ENCODE results near the gene HARS1. TPM values are rescaled to one million over a fixed set of nuclear protein-coding genes. Genes with fewer than 3 reads are reported as not detected.
A peak's percentile ranks its signal among the peaks of the same experiment; 100 is the strongest.

The HARS1 gene
- total and polyA plus RNA-seq, 2 of the 13 experiments (the other 11 are each of a cell fraction or from before 2014, with no cell fraction given) = 36.9 to 66.2 TPM

DNA sequence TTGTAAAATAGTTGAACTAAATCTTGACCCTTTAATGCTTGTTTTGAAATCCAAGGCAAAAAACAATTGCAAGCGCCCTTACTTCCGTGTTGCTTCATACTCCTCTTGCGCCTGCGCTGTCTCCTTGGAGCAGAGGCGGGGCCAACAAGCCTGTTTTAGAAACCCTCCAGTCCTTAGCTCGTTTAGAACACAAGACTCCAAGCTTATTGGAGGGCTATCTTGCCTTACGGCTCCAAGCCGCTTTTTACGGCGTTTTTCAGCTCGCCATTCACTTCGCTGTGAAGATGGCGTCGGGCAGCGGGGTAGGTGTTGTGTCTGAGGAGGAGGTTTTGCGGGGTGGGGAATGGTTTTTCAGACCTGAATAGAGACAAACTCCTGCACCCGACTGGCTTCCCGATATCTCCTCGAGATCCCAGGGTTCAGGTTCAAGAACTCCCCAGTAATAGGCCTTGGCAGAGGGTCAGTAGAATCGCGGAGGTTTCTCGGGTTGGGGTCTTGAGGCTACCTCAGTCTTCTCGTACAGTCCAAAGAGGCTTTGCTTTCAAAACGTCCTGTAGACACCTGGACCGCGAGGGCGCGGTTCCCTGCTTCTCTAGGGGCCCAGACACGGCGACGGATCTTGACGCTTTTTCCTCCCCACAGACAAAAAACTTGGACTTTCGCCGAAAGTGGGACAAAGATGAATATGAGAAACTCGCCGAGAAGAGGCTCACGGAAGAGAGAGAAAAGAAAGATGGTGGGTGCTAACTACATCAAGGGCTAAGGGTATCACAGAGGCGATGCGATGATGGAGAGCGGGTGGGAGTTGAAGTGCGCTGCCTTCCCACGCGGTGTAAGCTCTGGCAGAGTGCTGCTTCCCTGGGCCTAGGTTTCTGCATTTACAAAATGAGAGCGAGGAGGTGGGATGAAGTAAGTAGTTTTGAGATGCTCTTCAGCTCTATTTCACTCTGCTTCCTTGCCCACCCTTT is 9.3 kb upstream of the HARS1 start, which contains the start of gene ZMAT2 (continued):
- TF ChIP-seq, protein P1, sequence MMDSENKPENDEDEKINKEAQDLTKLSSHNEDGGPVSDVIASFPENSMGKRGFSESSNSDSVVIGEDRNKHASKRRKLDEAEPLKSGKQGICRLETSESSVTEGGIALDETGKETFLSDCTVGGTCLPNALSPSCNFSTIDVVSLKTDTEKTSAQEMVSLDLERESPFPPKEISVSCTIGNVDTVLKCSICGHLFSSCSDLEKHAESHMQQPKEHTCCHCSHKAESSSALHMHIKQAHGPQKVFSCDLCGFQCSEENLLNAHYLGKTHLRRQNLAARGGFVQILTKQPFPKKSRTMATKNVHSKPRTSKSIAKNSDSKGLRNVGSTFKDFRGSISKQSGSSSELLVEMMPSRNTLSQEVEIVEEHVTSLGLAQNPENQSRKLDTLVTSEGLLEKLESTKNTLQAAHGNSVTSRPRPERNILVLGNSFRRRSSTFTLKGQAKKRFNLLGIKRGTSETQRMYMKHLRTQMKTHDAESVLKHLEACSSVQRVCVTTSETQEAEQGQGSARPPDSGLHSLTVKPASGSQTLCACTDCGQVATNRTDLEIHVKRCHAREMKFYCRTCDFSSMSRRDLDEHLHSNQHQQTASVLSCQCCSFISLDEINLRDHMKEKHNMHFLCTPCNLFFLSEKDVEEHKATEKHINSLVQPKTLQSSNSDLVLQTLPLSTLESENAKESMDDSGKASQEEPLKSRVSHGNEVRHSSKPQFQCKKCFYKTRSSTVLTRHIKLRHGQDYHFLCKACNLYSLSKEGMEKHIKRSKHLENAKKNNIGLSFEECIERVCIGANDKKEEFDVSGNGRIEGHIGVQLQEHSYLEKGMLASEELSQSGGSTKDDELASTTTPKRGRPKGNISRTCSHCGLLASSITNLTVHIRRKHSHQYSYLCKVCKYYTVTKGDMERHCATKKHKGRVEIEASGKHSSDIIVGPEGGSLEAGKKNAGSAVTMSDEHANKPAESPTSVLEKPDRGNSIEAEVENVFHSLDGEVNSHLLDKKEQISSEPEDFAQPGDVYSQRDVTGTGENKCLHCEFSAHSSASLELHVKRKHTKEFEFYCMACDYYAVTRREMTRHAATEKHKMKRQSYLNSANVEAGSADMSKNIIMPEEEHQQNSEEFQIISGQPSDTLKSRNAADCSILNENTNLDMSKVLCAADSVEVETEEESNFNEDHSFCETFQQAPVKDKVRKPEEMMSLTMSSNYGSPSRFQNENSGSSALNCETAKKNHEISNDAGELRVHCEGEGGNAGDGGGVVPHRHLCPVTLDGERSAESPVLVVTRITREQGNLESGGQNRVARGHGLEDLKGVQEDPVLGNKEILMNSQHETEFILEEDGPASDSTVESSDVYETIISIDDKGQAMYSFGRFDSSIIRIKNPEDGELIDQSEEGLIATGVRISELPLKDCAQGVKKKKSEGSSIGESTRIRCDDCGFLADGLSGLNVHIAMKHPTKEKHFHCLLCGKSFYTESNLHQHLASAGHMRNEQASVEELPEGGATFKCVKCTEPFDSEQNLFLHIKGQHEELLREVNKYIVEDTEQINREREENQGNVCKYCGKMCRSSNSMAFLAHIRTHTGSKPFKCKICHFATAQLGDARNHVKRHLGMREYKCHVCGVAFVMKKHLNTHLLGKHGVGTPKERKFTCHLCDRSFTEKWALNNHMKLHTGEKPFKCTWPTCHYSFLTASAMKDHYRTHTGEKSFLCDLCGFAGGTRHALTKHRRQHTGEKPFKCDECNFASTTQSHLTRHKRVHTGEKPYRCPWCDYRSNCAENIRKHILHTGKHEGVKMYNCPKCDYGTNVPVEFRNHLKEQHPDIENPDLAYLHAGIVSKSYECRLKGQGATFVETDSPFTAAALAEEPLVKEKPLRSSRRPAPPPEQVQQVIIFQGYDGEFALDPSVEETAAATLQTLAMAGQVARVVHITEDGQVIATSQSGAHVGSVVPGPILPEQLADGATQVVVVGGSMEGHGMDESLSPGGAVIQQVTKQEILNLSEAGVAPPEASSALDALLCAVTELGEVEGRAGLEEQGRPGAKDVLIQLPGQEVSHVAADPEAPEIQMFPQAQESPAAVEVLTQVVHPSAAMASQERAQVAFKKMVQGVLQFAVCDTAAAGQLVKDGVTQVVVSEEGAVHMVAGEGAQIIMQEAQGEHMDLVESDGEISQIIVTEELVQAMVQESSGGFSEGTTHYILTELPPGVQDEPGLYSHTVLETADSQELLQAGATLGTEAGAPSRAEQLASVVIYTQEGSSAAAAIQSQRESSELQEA (CRISPR knock-in tag; IDR thresholded peaks at IDR 0.05; ENCODE audit: not compliant biosample characterization) = peak; percentile 57
- TF ChIP-seq GPN1 (CRISPR knock-in tag; IDR thresholded peaks at IDR 0.05; ENCODE audit: borderline replicate concordance) (no peak), GATAD1 (CRISPR knock-in tag; IDR thresholded peaks at IDR 0.05) (peak; percentile 99), THYN1 (CRISPR knock-in tag; IDR thresholded peaks at IDR 0.05; ENCODE audit: borderline replicate concordance, low read depth) (no peak), TEAD3 (CRISPR knock-in tag; optimal IDR thresholded peaks at IDR 0.05; ENCODE audit: borderline replicate concordance) (peak; percentile 58), ZNF501 (CRISPR knock-in tag; IDR thresholded peaks at IDR 0.05) (peak; percentile 64; the same call in 1 of the 2 replicates), ZNF850 (CRISPR knock-in tag; conservative IDR thresholded peaks at IDR 0.05) (no peak), ZNF746 (CRISPR knock-in tag; IDR thresholded peaks at IDR 0.05) (no peak), SRF (IDR thresholded peaks at IDR 0.05; ENCODE audit: low read depth, low read length) (peak; percentile 58; the same call in 1 of the 2 replicates), ZNF598 (CRISPR knock-in tag; IDR thresholded peaks at IDR 0.05; ENCODE audit: borderline replicate concordance) (peak; percentile 29; the same call in 1 of the 2 replicates), FIP1L1 (IDR thresholded peaks at IDR 0.05; ENCODE audit: borderline replicate concordance, insufficient read depth, low read depth, low read length) (no peak), POGZ (CRISPR knock-in tag; IDR thresholded peaks at IDR 0.05) (peak; percentile 62; the same call in 1 of the 2 replicates), MEF2D (CRISPR knock-in tag; IDR thresholded peaks at IDR 0.05) (peak; percentile 71), TSC22D2 (CRISPR knock-in tag; IDR thresholded peaks at IDR 0.05; ENCODE audit: borderline replicate concordance) (peak; percentile 46; the same call in 1 of the 2 replicates)
- TF ChIP-seq, protein P2, sequence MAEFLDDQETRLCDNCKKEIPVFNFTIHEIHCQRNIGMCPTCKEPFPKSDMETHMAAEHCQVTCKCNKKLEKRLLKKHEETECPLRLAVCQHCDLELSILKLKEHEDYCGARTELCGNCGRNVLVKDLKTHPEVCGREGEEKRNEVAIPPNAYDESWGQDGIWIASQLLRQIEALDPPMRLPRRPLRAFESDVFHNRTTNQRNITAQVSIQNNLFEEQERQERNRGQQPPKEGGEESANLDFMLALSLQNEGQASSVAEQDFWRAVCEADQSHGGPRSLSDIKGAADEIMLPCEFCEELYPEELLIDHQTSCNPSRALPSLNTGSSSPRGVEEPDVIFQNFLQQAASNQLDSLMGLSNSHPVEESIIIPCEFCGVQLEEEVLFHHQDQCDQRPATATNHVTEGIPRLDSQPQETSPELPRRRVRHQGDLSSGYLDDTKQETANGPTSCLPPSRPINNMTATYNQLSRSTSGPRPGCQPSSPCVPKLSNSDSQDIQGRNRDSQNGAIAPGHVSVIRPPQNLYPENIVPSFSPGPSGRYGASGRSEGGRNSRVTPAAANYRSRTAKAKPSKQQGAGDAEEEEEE (CRISPR knock-in tag; IDR thresholded peaks at IDR 0.05; ENCODE audit: borderline replicate concordance) = no peak
- TF ChIP-seq, protein P3, sequence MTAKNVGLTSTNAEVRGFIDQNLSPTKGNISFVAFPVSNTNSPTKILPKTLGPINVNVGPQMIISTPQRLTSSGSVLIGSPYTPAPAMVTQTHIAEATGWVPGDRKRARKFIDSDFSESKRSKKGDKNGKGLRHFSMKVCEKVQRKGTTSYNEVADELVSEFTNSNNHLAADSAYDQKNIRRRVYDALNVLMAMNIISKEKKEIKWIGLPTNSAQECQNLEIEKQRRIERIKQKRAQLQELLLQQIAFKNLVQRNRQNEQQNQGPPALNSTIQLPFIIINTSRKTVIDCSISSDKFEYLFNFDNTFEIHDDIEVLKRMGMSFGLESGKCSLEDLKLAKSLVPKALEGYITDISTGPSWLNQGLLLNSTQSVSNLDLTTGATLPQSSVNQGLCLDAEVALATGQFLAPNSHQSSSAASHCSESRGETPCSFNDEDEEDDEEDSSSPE (CRISPR knock-in tag; IDR thresholded peaks at IDR 0.05) = 0 out of 2 replicates have a peak, but pooled peaks have one; percentile 22
